ENCODE data around the gene CACNB3.
"Not testable (repeated sequence)": the region's sequence is repeated elsewhere in the genome, so short reads cannot be mapped to it uniquely, and the experiment has no call there.

Gene CACNB3

GRCh38 chr12:48819986-48820725 is 1.9 kb downstream of the CACNB3 start:
- DNase-seq: no peak

GRCh38 chr12:48822139-48822538 is 3.8 kb downstream of the CACNB3 start:
- DNase-seq: no peak

GRCh38 chr12:48822711-48823110 is 4.4 kb downstream of the CACNB3 start:
- no peak for DNase-seq

- no peak for DNase-seq
These were observed 5.0 kb downstream of the CACNB3 start for GRCh38 chr12:48823281-48823680.

GRCh38 chr12:48824112-48824511 is 5.8 kb downstream of the CACNB3 start:
- peak; percentile 95 for DNase-seq

- DNase-seq: no peak
These were observed 6.6 kb downstream of the CACNB3 start for GRCh38 chr12:48824905-48825304.

- DNase-seq: no peak
These were observed 8.0 kb downstream of the CACNB3 start for GRCh38 chr12:48826209-48826855.

- DNase-seq: no peak
These were observed 8.7 kb downstream of the CACNB3 start for GRCh38 chr12:48827026-48827425.

- DNase-seq: no peak
These were observed 9.3 kb downstream of the CACNB3 start for GRCh38 chr12:48827513-48828096.

- DNase-seq: no peak
These were observed 10.0 kb downstream of the CACNB3 start for GRCh38 chr12:48828293-48828692.

- no peak for DNase-seq
These were observed 10.7 kb downstream of the CACNB3 start for GRCh38 chr12:48828841-48829575.

- no peak for DNase-seq
These were observed 13.0 kb downstream of the CACNB3 start for GRCh38 chr12:48831257-48831656.

GRCh38 chr12:48832321-48833060 is 14.2 kb downstream of the CACNB3 start:
- no peak for DNase-seq

GRCh38 chr12:48838048-48838447 is 19.8 kb downstream of the CACNB3 start:
- no peak for DNase-seq

GRCh38 chr12:48842021-48842420 is 23.7 kb downstream of the CACNB3 start:
- DNase-seq: not testable (repeated sequence)

GRCh38 chr12:48851883-48852733 is 33.8 kb downstream of the CACNB3 start, which contains the start of gene DDX23:
DDX23 (minus strand) TSS chr12:48852163; CDS start chr12:48845782, 6,381 bp downstream.
- peak; percentile 97 for DNase-seq

GRCh38 chr12:48852734-48853688 is 34.7 kb downstream of the CACNB3 start:
- DNase-seq: peak; percentile 93

- DNase-seq: no peak
These were observed 36.2 kb downstream of the CACNB3 start for GRCh38 chr12:48854488-48854887.

- DNase-seq: not testable (repeated sequence)
These were observed 36.6 kb downstream of the CACNB3 start for GRCh38 chr12:48854932-48855331.

- no peak for DNase-seq
These were observed 38.1 kb downstream of the CACNB3 start for GRCh38 chr12:48856379-48856778.

All from NCI-H510A treated with DMSO at 0.1 percent for 48 hours (cell line).